EL (cell line): ENCODE data around the gene TAAR1.
"Not testable (repeated sequence)": the region's sequence is repeated elsewhere in the genome, so short reads cannot be mapped to it uniquely, and the experiment has no call there.

ENCODE experiments used
- DNase-seq: peaks from one replicate; pipeline ENCODE4 v3.0.0-alpha.2; 2016

The TAAR1 gene, protein sequence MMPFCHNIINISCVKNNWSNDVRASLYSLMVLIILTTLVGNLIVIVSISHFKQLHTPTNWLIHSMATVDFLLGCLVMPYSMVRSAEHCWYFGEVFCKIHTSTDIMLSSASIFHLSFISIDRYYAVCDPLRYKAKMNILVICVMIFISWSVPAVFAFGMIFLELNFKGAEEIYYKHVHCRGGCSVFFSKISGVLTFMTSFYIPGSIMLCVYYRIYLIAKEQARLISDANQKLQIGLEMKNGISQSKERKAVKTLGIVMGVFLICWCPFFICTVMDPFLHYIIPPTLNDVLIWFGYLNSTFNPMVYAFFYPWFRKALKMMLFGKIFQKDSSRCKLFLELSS

DNA sequence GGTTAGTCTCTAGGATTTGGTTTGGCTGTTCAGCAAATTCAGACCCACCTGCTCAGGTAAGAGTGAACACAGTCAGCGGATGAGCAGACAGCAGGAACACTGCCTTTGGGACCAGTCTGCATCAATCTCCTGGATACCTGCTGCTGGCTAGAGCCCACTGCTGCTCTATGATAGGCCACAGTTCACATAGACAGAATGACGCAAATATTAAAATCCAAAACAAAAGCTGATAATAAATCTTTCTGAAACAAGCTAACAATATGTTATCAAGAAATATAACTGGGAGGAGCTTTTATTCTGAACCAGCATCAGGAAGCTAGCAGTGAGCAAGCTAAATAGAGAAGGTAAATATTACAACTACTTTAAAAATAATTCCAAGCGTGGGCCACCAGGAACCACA, at the start of gene TAAR1:
TAAR1 (minus strand) TSS at position 101 of the 400 bp plus-strand sequence. CDS start 13,179 bp downstream, outside the sequence.
- no peak for DNase-seq

DNA sequence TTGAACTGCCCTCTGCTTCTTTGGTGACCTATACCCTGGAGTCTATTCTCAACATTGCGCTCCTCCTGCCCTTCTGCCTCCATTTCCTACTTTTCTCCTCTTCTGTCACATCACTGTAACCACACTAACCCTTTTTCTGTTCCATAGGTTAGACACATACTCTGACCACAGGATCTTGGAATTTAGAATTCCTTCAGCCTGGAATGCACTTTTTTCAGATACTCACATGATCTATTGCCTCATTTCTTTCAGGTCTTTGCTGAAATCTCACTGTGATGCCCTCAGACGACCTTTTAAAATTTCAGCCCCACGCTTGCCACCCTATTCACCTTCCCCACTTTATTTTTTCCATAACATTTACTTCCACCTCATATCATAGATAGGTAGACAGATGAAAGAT, 49.8 kb upstream of the TAAR1 start:
- DNase-seq = peak; percentile 13

DNA sequence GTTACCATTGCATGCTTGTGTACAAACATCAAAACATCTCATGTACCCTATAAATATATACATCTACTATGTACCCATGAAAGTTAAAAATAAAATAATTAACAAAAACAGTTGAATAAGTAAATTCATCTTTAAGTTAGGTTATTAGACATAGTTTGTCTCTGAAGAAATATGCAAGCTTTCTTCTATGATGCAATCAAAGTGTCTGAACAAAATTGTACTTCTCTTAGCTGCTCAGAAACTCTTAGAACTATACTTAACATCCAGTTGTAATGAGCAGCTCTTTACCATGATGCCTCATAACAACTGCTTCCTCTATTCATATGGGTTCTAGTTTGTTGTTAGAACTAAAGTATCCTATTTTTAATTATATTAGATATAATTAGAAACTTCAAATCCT, 49.0 kb upstream of the TAAR1 start:
- DNase-seq = no peak

DNA sequence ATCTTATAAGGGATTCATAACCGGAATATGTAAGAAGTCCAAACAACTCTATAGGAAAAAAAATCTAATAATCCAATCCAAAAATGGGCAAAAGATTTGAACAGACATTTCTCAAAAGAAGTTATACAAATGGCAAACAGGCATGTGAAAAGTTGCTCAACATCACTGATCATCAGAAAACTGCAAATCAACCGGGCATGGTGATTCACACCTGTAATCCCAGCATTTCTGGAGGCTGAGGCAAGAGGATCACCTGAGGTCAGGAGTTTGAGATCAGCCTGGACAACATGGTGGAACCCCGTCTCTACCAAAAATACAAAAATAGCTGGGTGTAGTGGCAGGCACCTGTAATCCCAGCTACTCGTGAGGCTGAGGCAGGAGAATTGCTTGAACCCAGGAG, 47.8 kb upstream of the TAAR1 start:
- DNase-seq = not testable (repeated sequence)

DNA sequence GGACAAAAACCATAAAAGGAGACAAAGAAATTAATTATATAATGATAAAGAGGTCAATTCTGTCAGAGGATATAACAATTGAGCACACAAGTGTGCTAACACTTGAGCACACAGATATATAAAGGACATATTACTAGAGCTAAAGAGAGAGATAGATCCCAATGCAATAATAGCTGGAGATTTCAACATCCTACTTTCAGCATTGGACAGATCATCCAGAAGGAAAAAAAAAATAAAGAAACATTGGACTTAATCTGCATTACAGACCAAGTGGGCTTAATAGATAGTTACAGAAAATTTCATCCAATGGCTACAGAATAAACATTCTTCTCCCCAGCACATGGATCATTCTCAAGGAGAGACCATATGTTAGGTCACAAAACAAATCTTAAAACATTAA, 45.0 kb upstream of the TAAR1 start:
- DNase-seq = no peak

DNA sequence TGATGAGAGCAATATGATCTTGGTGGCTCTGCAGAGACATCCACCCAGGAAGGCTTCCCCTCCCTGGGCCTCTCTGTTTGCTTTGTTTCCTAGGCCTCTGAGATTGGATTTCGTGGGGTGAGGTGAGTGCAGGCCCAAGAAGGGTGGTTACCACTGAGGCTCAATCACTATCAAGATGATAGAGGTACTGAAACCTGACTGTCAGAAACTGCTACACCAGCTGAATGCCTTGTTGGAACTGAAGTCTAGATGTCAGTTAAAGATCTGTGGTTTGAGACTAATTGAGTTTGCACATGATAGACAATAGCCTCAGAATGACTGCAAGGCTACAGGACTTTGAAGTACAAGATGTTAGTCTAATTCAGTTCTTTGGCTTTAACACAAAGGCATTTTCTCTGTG, 39.6 kb upstream of the TAAR1 start:
- no peak for DNase-seq

DNA sequence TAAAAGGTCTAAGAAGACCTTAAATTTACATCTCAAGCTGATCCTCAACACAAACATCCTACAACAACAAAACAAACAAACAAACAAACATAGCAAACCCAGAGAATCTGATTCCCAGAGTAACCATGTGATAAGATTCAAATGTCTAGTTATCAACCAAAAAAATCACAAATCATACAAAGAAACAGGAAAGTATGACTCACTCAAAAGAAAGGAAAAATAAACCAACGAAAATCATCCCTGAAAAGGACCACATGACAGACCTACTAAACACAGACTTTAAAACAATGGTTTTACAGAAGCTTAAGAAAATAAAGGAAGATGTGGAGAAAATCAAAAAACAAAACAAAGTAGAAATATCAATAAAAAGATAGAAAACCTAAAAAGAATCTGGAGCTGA, 36.8 kb upstream of the TAAR1 start:
- no peak for DNase-seq

DNA sequence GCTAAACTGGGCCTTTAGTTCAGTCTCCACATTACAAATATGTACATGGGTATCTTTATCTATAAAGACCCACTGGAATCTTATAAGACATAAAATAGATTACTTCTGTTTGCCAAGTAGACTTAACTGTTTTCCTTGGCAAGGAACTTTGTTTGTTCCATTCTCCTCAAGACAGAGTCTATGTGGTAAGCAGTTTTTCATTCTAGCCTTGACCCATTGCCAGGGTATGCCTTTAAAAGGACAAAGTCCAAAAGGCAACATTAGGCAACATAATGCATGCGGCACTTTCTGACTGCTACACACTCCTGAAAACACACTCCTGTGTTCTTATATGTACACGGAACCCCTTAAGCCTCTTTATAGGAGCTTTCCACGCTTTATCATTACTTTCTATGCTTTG, 34.5 kb upstream of the TAAR1 start:
- no peak for DNase-seq

DNA sequence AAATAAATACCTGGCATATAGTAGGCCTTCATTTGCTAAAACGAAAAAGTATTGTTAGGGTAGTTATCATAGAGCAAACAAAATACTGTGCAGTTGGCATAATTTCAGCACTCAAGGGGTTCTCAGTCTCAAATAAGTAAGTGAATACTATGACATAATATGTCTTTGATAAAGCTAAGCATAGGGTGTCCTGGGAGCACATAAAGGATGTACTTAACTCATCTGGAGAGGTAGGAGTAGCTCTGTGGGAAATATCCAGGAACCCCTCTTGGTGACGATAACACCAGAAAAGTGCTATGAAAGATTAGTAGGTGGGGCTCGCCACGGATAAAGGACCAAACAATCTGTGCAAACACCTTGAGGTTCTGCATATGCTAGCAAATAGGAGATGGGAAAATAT, 31.7 kb upstream of the TAAR1 start:
- no peak for DNase-seq

DNA sequence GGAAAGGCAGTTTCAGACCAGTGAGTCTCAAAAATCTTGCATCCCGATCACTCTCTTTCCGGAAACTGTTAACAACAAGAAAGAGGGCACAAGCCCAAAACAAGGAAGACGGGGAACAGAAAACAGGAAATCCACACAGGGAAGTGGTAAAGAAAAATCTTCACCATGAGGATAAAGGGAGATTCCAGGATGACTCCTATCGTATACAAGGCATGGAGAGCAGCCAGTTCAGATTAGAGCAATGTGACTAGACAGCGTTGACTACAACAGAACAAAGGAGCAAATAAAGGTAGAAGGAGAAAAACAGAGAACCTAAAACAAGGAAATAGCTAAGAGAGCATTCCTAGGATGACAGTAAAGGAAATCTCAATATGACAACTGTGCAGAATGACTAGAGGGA, 28.3 kb upstream of the TAAR1 start:
- DNase-seq = peak; percentile 50

DNA sequence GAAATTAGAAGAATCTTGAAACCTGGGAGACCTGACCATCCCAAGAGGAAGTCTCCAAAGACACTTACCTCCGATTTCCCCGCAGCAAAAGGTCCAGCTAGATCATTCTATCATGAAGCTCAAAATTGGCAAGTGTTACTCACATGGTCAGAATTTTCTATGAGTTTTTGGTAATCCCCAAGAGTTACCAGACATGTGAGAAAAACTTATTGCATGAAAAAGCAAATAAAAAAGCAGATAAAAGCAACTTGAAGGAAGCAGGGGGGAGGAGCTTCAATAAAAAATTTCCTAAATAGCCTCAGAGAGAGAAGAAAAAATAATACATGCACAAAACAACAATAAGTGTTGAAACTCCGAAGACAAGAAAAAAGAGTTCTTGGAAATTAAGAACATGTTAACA, 27.5 kb upstream of the TAAR1 start:
- no peak for DNase-seq

DNA sequence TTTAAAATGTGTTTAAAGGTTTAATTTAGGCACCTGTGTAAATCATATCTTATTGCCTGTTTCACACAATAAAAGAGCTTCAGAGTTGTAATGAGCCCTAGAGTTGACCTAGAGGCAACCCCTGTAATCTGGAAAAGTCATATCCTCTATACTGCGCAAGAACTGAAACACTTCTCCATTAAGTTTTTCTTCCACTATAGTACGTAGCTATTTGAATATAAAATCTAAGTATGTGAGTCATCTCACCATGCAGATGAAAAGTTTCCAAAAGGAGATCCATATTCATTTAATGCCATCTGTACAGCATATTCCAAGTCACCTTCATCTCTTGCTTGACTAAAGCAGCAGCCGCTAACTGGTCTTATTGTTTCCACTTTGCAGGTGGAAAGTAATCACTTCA, 26.0 kb upstream of the TAAR1 start:
- no peak for DNase-seq

DNA sequence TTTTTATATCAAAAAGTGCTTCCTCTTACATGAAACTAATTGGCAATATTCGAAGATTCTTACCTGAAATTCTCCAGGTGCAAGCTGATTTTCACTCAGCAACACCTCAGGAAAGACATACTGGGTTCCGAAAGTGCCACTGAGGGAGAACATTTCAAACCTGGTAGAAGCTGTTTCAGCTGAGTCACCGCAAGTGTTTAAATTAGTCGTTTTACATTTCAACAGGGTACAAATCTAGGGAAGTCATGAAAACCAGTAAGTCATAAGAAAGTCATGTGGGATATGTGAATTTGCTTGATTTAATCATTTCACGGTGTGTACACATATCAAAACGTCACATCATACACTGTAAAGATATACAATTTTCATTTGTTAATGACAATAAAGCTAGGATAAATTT, 25.3 kb upstream of the TAAR1 start:
- DNase-seq = no peak

DNA sequence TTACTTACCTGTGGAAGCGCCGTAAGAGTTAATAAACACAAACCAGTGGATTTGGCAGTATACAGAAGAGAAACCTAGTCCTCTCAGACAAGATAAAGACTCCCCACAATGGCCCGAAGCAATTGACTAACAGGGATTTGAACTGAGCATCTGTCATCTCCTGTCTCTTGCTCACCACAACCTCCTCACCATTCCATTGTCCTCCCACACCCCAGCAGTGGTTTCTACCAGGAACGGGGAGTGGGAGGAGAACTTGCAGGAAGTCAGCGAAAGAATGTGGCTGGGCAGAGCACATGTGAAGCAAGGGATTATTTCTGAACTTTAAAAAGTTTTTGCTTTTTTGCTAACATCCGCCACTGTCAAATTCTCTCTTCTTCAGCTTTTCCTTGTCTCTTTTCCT, 24.6 kb upstream of the TAAR1 start:
- DNase-seq = peak; percentile 79

DNA sequence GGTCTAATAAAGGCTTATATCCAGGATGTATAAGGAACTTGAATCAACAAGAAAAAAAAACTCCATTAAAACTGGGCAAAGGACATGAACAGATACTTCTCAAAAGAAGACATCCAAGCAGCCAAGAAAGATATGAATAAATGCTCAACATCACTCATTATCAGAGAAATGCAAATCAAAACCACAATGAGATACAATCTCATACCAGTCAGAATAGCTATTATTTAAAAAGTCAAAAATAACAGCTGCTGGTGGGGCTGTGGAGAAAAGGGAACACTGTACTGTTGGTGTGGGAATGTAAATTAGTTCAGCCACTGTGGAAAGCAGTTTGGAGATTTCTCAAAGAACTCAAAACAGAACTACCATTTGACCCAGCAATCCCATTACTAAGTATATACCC, 20.1 kb upstream of the TAAR1 start:
- not testable (repeated sequence) for DNase-seq

DNA sequence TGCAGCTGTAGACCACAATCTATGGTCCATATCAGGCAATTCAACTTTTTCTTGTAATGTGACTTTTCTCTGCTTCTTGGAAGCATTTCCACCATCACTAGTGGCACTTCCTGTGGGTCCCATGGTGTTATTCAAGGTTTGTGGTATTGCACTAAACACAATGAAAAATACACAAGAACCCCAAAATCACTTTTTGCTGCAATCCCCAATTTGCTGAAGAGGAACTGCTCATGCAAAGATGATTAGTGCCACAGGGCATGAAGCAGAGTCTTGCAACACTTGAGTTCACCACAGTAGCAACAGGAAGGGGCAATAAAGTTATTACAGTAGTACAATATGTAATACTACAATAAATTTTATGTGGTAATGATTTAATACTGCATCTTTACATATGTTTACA, 16.8 kb upstream of the TAAR1 start:
- DNase-seq = no peak

DNA sequence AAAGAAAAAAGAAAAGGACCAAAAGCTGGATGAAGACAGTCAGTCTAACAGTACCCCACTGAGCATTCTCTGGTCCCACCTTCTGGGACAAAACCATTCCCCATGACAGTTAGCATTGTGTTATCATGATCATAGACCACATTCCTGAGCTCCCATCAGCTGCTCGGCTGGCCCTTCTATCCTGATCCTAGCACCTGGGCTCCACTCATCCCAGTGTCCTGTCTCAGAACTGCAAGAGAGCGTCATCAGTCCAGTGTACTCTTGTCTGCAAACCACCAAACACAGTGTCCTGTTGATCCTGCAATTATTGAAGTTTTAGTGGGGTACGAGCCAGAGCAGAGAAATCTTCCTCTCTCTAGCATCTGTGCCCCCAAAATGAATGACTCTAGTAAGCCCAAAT, 16.0 kb upstream of the TAAR1 start:
- no peak for DNase-seq

DNA sequence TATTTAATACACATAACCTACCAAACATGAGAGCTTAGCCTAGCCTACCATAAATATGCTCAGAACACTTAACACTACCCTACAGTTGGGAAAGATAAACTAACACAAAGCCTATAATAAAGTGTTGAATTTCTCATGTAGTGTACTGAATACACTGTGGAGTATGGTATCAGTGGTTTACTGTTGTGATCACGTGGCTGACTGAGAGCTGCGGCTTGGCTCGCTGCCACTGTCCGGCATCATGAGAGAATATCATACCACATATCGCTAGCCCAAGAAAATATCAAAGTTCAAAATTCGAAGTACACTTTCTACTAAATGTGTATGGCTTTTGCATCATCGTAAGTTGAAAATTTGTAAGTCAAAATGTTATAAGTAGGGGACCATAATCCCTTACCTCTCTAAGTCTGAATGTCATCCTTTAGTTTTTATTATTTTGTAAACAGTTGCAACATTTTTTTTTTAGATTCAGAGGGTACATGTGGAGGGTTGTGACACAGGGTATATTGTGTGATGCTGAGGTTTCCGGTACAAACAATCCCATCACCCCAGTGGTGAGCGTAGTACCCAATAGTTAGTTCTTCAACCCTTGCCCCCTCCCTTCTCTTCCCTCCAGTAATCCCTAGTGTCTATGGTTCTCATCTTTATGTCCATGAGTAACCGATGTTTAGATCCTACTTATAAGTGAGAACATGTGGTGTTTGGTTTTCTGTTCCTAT, 14.6 kb upstream of the TAAR1 start:
- DNase-seq = no peak

DNA sequence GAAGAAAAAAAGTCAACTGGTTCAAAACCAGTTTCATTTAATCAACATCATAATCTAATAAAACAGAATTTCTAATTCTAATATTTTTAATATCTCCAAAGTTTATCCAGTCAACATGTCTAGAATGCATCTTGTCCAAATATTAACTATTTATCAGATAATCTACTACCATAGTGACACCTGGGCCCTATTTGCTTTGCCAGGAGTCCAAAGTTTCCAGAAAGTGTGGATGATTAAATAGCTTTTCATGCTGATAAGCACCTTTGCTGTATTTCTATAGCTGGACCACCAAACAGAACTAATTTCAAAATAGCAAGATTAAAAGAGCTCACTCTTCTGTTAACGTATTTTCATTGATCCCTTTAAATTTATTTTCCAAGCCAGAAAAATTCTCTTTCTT, 12.3 kb upstream of the TAAR1 start:
- no peak for DNase-seq

DNA sequence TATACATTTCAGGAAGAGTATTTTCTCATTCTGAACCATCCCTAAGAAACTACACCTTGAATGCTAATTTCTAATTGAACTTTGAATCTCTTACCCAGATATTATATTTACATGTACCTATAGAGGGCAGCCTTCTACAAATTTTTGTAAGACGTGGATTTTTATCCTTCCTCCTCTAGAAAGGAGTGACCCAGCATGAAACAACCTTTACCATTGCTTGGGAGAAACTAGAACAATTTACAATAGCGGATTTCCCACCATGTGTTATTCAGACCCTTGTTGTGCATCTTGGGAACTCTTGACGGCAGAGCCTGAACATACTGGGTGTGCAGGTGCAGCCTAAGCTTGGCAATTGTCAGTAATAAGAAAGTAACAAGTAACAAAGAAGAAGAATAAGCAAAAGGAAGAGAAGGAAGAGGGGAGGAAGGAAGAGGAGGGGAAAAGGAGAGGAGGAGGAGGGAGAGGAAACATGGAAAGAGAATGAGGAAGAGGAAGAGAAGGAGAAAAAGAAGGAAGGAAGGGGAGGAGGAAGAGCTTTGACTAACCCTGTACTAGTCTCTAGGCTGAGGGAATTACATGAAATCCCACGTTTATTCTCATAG, 10.8 kb upstream of the TAAR1 start:
- peak; percentile 40 for DNase-seq

DNA sequence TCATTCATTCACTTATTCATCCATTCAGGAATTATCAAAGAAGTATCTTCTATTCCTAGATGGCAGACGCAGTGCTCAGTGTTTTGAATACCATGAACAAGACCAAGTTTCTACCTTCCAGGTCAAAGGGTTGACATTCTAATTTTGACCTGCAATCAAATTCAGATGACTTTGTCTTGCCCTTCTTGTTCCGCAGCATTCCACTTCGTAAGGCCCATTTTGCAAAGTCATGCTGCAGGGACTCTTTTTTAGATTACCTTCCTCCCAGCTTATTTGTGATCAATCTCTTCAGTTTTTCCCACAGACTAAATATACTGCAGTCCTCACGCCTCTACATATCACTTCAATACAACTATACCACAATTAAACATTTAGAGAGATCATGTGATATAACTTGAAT, 7.1 kb upstream of the TAAR1 start:
- no peak for DNase-seq

DNA sequence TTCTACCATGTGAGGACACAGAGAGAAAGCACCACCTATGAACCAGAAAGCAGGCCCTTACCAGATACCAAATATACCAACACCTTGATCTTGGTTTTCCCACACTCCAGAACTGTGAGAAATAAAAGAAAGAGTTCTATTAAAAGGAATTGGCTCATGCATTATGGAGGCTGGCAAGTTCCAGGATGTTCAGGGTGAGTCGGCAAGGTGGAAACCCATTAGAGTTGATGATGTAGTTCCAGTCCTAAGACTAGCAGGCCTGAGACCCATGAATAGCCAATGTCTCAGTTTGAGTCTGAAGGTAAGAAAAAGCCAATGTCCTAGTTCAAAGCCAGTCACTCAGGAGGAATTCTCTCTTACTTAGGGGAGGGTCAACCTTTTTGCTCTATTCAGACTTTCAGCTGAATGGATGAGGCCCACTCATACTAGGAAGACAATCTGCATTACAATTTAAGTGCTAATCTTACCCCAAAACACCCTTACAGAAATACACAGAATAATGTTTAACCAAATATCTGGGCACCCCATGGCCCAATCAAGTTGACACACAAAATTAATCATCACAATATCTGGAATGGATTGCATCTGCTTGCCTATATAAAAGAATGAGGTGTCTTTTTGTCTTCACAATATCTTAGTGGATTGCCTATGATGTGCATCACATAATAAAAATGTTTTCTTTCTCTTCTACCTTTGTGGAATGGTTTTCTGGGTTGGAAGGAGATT, 5.5 kb upstream of the TAAR1 start:
- no peak for DNase-seq

DNA sequence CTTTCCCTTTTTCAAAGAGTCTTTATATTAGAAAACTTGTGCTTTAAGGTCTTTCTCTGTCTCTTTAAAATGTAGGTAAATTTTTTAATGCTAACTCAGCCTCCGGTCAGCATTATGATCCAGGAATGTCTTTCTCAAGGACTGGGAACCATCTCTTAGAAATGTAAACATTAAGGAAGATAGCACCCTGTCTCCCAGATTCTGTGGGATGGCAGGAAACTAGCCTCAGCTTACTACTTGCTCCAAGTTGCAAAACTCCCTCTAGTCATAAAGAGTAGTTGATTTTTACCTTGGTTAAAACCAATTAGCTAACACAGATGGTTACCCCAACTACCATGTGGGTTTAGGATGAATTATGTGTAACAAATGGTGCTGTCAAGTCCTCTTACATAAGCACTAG, 4.7 kb upstream of the TAAR1 start:
- no peak for DNase-seq

DNA sequence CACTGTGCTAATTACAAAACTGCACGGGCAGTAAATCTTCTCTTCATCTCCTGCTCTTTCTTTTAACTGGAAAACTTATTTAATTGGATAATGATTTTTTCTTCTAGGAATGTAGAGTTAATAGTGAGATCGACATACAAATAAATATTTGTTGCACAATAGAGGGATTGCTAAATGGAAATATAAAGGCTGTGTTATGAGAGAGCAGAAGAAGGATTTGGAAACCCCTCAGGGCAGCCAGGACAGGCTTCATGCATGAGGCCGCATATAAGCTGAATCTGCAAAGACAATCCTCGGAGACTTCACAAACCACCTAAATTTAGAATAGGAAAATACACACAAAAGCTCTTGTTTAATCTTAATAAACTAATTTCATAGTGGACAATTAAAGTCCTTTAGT, 2.9 kb upstream of the TAAR1 start:
- DNase-seq = no peak
